Measurements from ENCODE around the gene BCL2. TPM values are rescaled to one million over a fixed set of nuclear protein-coding genes. Genes with fewer than 3 reads are reported as not detected.
A peak's percentile ranks its signal among the peaks of the same experiment; 100 is the strongest.

The BCL2 gene
- total RNA-seq, 1 donor from 2014 or later = 4.9 TPM

GRCh38 chr18:63259567-63260379 is 59.8 kb downstream of the BCL2 start:
- TF ChIP-seq EZH2phosphoT487 (IDR thresholded peaks at IDR 0.05) (no peak), CTCF (IDR thresholded peaks at IDR 0.05) (no peak), EZH2 (IDR thresholded peaks at IDR 0.05) (no peak)
- H3K27ac ChIP-seq = no peak overlapping the region

GRCh38 chr18:63258749-63259566 is 60.6 kb downstream of the BCL2 start:
- Histone ChIP-seq H3K27ac (no peak overlapping the region), H3K4me1 (no peaks in the 10 kb centered on the region), H3K4me2 (no peak overlapping the region), H3K79me2 (ENCODE audit: low read depth) (no peaks in the 10 kb centered on the region), H3K36me3 (no peaks in the 10 kb centered on the region), H3F3A (ENCODE audit: low read depth) (no peaks in the 10 kb centered on the region), H3K9me3 (ENCODE audit: low read depth) (no peaks in the 10 kb centered on the region), H2AFZ (replicated peaks) (no peak overlapping the region), H3K27me3 (no peaks in the 10 kb centered on the region), H4K20me1 (ENCODE audit: low read depth) (no peaks in the 10 kb centered on the region), H3K9ac (no peak overlapping the region), H3K4me3 (no peak overlapping the region)
- TF ChIP-seq EZH2 (IDR thresholded peaks at IDR 0.05) (no peak), EZH2phosphoT487 (IDR thresholded peaks at IDR 0.05) (no peak), CTCF (IDR thresholded peaks at IDR 0.05) (no peak)
- no peak for DNase-seq (ENCODE audit: low spot score)
- Mint-ChIP-seq H3K4me3 (no peak overlapping the region), H3K27ac (peak overlapping the region; percentile 48), H3K9me3 (peaks cover 2% of the 10 kb centered on the region), H3K4me1 (peaks cover 13% of the 10 kb centered on the region), H3K36me3 (no peaks in the 10 kb centered on the region), H3K27me3 (ENCODE audit: insufficient read depth, low read depth) (no peaks in the 10 kb centered on the region)

More at GRCh38 chr18:63259567-63260379, 59.8 kb downstream of the BCL2 start:
- no peak overlapping the region for H3K27ac Mint-ChIP-seq
- no peak overlapping the region for H3K4me3 Mint-ChIP-seq
- Histone ChIP-seq H3K4me2 (no peak overlapping the region), H2AFZ (replicated peaks) (no peak overlapping the region), H3K9ac (no peak overlapping the region), H3K4me3 (no peak overlapping the region), H3K27me3 (no peaks in the 10 kb centered on the region), H3K9me3 (ENCODE audit: low read depth) (no peaks in the 10 kb centered on the region), H3K4me1 (no peaks in the 10 kb centered on the region), H3K36me3 (no peaks in the 10 kb centered on the region), H3K79me2 (ENCODE audit: low read depth) (no peaks in the 10 kb centered on the region), H3F3A (ENCODE audit: low read depth) (no peaks in the 10 kb centered on the region), H4K20me1 (ENCODE audit: low read depth) (no peaks in the 10 kb centered on the region)
- H3K27me3 Mint-ChIP-seq (ENCODE audit: insufficient read depth, low read depth) = no peaks in the 10 kb centered on the region
- peaks cover 16% of the 10 kb centered on the region for H3K4me1 Mint-ChIP-seq
- no peaks in the 10 kb centered on the region for H3K36me3 Mint-ChIP-seq
- no peak for DNase-seq (ENCODE audit: low spot score)
- peaks cover 2% of the 10 kb centered on the region for H3K9me3 Mint-ChIP-seq

- H3K4me3 ChIP-seq = no peak overlapping the region
- DNase-seq (ENCODE audit: low spot score) = no peak
- peaks cover 2% of the 10 kb centered on the region for H3K36me3 Mint-ChIP-seq
- no peaks in the 10 kb centered on the region for H3K27me3 ChIP-seq
- no peak overlapping the region for H3K27ac Mint-ChIP-seq
- no peaks in the 10 kb centered on the region for H3K4me1 ChIP-seq
- H3K4me2 ChIP-seq = no peak overlapping the region
- peaks cover 13% of the 10 kb centered on the region for H3K4me1 Mint-ChIP-seq
- no peak overlapping the region for H3K9ac ChIP-seq
- no peaks in the 10 kb centered on the region for H3K36me3 ChIP-seq
- peaks cover 5% of the 10 kb centered on the region for H3K9me3 Mint-ChIP-seq
- TF ChIP-seq EZH2 (IDR thresholded peaks at IDR 0.05) = no peak
- no peak for TF ChIP-seq EZH2phosphoT487 (IDR thresholded peaks at IDR 0.05)
- no peak for TF ChIP-seq CTCF (IDR thresholded peaks at IDR 0.05)
- no peak overlapping the region for H2AFZ ChIP-seq (replicated peaks)
- H3K79me2 ChIP-seq (ENCODE audit: low read depth) = no peaks in the 10 kb centered on the region
- H3F3A ChIP-seq (ENCODE audit: low read depth) = no peaks in the 10 kb centered on the region
- no peaks in the 10 kb centered on the region for H4K20me1 ChIP-seq (ENCODE audit: low read depth)
- no peak overlapping the region for H3K4me3 Mint-ChIP-seq
- no peak overlapping the region for H3K27ac ChIP-seq
- H3K9me3 ChIP-seq (ENCODE audit: low read depth) = no peaks in the 10 kb centered on the region
- no peaks in the 10 kb centered on the region for H3K27me3 Mint-ChIP-seq (ENCODE audit: insufficient read depth, low read depth)
Measured at GRCh38 chr18:63257453-63257852, 62.1 kb downstream of the BCL2 start.
